Type B pancreatic cell (in vitro differentiated cells): ENCODE data around the gene PKIG. TPM values are rescaled to one million over a fixed set of nuclear protein-coding genes. Genes with fewer than 3 reads are reported as not detected.

ENCODE experiments used
- DNase-seq: peaks from one replicate; pipeline ENCODE4 v3.0.0; 2021; ENCODE audit warnings: mixed read lengths; ENCODE audit not compliant: unreplicated experiment; ENCODE audit errors: extremely low spot score
- H3K27ac Mint-ChIP-seq: 2 replicates; pipeline ENCODE4 v1.8.0; 2021; ENCODE audit warnings: mild to moderate bottlenecking, mixed read lengths
- H3K27me3 Mint-ChIP-seq: 2 replicates; pipeline ENCODE4 v1.8.0; 2021; ENCODE audit warnings: mixed read lengths
- H3K36me3 Mint-ChIP-seq: 2 replicates; pipeline ENCODE4 v1.8.0; 2021; ENCODE audit warnings: mixed read lengths
- H3K4me1 Mint-ChIP-seq: one replicate; pipeline ENCODE4 v1.8.0; 2021; ENCODE audit warnings: mixed read lengths; ENCODE audit not compliant: unreplicated experiment
- H3K4me3 Mint-ChIP-seq: 2 replicates; pipeline ENCODE4 v1.8.0; 2021; ENCODE audit warnings: mild to moderate bottlenecking, mixed read lengths
- H3K9me3 Mint-ChIP-seq: 2 replicates; pipeline ENCODE4 v1.8.0; 2021; ENCODE audit warnings: mixed read lengths
- CTCF ChIP-seq: fragments of 200-600 bp; sonication (generic); conservative IDR thresholded peaks from 2 replicates; pipeline ENCODE4 v1.5.0; 2021; ENCODE audit warnings: antibody characterized with exemption, mild to moderate bottlenecking
- total RNA-seq: library from RNA; stranded (reverse); gene quantifications from 2 replicates; pipeline ENCODE4 v1.2.1, GENCODE V29; 2021; ENCODE audit warnings: low replicate concordance

PKIG gene
- total RNA-seq, 1 donor from 2014 or later = 24.3 TPM

DNA sequence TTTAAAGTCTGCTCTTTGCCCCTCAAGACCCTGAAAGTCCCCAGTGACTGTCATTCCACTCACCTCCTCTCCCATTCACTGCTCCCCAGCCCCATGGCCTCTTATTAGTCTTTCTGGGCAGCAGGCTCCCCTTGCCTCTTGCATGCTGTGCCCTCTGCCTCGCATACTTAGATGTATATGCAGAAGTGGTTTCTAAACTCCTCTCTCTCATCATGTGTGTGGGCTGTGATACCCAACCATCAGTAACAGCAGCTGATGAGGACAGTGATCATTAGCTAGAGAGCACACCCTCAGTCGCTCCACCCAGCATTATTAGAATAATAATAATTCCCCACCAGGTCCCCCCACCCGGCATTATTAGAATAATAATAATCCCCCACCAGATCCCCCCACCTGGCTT lies 14.5 kb downstream of the PKIG start:
- H3K27ac Mint-ChIP-seq = no peak overlapping the region
- no peak for DNase-seq
- H3K4me1 Mint-ChIP-seq = peaks cover 12% of the 10 kb centered on the region
- no peak overlapping the region for H3K4me3 Mint-ChIP-seq
- H3K36me3 Mint-ChIP-seq = no peaks in the 10 kb centered on the region
- H3K9me3 Mint-ChIP-seq = no peaks in the 10 kb centered on the region
- no peak for TF ChIP-seq CTCF
- H3K27me3 Mint-ChIP-seq = no peaks in the 10 kb centered on the region

DNA sequence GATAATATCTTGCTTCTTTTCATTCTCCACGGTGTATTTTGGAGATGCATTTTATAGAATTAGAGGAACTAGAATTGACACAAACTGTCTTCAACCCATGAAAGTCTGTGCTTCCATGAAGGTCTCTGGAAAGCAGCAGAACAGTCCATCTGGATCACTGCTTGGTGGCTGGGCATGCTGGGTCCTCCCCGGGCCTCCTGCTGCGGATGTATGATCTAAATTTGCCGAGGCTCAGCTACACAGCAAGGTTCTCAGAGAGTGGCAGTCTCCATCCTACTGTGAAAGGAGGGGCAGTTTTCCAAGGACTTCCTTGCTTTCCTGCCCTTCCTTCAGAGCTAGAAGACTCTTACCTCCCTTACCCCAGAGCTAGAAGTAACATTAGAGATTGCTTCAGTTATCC lies 15.1 kb downstream of the PKIG start:
- DNase-seq = no peak
- no peak for TF ChIP-seq CTCF
- Mint-ChIP-seq H3K27ac (no peak overlapping the region), H3K9me3 (no peaks in the 10 kb centered on the region), H3K4me3 (no peak overlapping the region), H3K4me1 (peaks cover 12% of the 10 kb centered on the region), H3K27me3 (no peaks in the 10 kb centered on the region), H3K36me3 (no peaks in the 10 kb centered on the region)

DNA sequence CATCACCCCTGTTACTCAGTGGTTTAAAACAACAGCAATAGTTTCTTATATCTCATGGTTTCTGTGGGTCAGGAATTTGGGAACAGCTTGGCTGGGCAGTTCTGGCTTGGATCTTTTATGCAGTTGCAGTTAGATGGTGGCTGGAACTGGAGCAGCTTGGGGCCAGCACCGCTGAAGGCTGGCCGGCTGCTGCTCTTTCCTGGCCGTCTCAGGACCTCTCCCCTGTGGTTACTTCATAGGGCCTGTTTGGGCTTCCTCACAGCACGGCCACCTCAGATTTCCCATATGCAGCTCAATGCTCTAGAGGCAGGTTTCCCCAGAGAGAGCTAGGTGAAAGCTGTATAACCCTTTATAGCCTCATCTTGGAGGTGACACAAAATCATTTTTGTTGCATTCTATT lies 15.6 kb downstream of the PKIG start:
- Mint-ChIP-seq H3K27me3 (no peaks in the 10 kb centered on the region), H3K4me1 (peaks cover 12% of the 10 kb centered on the region), H3K36me3 (no peaks in the 10 kb centered on the region), H3K9me3 (no peaks in the 10 kb centered on the region), H3K27ac (no peak overlapping the region), H3K4me3 (no peak overlapping the region)
- DNase-seq = no peak
- no peak for TF ChIP-seq CTCF

- H3K27ac Mint-ChIP-seq = no peak overlapping the region
- peaks cover 12% of the 10 kb centered on the region for H3K4me1 Mint-ChIP-seq
These were observed 16.3 kb downstream of the PKIG start for GRCh38 chr20:44598423-44599305.

GRCh38 chr20:44599715-44600114 lies 17.3 kb downstream of the PKIG start:
- TF ChIP-seq CTCF = no peak
- DNase-seq = no peak
- no peak overlapping the region for H3K4me3 Mint-ChIP-seq
- peaks cover 12% of the 10 kb centered on the region for H3K4me1 Mint-ChIP-seq
- H3K27me3 Mint-ChIP-seq = no peaks in the 10 kb centered on the region
- no peak overlapping the region for H3K27ac Mint-ChIP-seq
- H3K36me3 Mint-ChIP-seq = no peaks in the 10 kb centered on the region
- no peaks in the 10 kb centered on the region for H3K9me3 Mint-ChIP-seq

More at GRCh38 chr20:44598423-44599305, 16.3 kb downstream of the PKIG start:
- Mint-ChIP-seq H3K36me3 (no peaks in the 10 kb centered on the region), H3K27me3 (no peaks in the 10 kb centered on the region), H3K9me3 (no peaks in the 10 kb centered on the region), H3K4me3 (no peak overlapping the region)
- peak; percentile 55 for TF ChIP-seq CTCF
- DNase-seq = no peak
